ENCODE measurements around the gene ZNF358. TPM values are rescaled to one million over a fixed set of nuclear protein-coding genes. Genes with fewer than 3 reads are reported as not detected.

The ZNF358 gene
- total RNA-seq, 1 donor from 2014 or later: 16.9 TPM

DNA sequence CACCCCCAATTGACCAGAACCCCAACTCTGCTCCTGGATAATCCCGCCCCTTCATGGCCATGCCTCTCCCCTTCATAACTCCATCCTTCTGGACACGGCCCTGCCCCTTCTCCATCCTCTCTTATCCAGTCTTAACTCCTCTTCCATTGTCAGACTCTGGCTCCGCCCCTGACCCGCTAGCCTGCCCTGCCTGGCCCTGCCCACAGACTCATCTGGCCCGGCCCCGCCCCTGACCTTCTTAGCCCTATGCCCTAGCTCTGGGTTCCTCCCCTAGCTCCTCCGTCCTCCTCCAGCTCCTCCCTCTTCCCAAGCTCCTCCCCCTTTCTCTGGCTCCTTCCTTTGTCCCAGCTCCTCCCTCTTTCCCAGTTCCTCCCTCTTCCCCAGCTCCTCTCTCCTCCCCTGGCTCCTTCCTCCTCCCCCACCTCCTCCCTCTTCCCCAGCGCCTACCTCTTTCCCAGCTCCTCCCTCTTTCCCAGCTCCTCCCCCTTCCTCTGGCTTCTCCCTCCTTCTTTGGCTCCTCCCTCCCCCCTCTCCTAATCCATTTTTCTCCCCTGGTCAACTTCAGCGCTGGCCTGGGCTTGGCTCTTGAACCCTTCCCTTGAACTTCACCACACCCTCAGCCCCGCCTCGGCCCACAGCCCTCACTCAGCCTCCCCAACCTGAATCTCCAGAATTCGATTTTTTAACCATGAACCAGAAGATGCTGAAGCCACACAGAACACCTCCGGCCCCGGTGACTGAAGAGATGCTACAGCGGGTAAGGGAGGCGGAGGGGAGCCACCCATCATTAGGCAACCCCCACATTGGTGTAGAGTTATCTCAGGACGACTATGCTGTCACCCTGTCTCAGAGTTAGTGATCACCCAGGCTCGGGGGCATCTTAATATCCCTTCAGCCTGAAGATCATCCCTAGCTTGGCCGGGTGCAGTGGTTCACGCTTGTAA, 9.2 kb upstream of the ZNF358 start:
- peaks cover 3% of the 10 kb centered on the region for H4K20me1 ChIP-seq (ENCODE audit: low read depth)
- Mint-ChIP-seq H3K4me3 (peak overlapping the region; percentile 50), H3K27ac (no peak overlapping the region), H3K9me3 (no peaks in the 10 kb centered on the region), H3K27me3 (ENCODE audit: insufficient read depth, low read depth) (peaks cover 11% of the 10 kb centered on the region), H3K4me1 (peaks cover 8% of the 10 kb centered on the region), H3K36me3 (no peaks in the 10 kb centered on the region)
- no peaks in the 10 kb centered on the region for H3K36me3 ChIP-seq
- no peaks in the 10 kb centered on the region for H3K79me2 ChIP-seq (ENCODE audit: low read depth)
- no peaks in the 10 kb centered on the region for H3K9me3 ChIP-seq (ENCODE audit: low read depth)
- DNase-seq (ENCODE audit: low spot score): peak; percentile 91
- no peaks in the 10 kb centered on the region for H3K4me1 ChIP-seq
- H3K4me2 ChIP-seq: no peak overlapping the region
- no peak overlapping the region for H3K9ac ChIP-seq
- H3F3A ChIP-seq (ENCODE audit: low read depth): peaks cover 4% of the 10 kb centered on the region
- no peak overlapping the region for H3K4me3 ChIP-seq
- no peak overlapping the region for H2AFZ ChIP-seq (replicated peaks)
- H3K27me3 ChIP-seq: peaks cover 31% of the 10 kb centered on the region
- no peak overlapping the region for H3K27ac ChIP-seq
- no peak for TF ChIP-seq EZH2 (IDR thresholded peaks at IDR 0.05)
- TF ChIP-seq EZH2phosphoT487 (IDR thresholded peaks at IDR 0.05): no peak
- TF ChIP-seq, protein P1, sequence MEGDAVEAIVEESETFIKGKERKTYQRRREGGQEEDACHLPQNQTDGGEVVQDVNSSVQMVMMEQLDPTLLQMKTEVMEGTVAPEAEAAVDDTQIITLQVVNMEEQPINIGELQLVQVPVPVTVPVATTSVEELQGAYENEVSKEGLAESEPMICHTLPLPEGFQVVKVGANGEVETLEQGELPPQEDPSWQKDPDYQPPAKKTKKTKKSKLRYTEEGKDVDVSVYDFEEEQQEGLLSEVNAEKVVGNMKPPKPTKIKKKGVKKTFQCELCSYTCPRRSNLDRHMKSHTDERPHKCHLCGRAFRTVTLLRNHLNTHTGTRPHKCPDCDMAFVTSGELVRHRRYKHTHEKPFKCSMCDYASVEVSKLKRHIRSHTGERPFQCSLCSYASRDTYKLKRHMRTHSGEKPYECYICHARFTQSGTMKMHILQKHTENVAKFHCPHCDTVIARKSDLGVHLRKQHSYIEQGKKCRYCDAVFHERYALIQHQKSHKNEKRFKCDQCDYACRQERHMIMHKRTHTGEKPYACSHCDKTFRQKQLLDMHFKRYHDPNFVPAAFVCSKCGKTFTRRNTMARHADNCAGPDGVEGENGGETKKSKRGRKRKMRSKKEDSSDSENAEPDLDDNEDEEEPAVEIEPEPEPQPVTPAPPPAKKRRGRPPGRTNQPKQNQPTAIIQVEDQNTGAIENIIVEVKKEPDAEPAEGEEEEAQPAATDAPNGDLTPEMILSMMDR (IDR thresholded peaks at IDR 0.05): no peak

DNA sequence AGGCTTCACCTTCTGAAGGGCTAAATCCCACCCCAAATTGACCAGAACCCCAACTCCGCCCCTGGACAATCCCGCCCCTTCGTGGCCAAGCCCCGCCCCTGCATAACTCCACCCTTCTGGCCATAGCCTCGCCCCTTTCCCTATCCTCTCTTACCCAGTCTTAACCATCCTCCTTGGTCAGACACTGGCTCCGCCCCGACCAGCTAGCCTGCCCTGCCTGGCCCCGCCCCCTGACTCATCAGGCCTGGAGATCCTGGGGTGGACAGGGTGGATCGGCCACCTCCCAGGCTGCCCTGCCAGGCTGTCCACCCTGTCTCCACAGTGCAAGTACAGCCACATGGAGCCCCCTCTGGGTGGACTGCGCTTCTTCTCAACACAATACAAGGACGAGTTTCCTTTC, 8.0 kb upstream of the ZNF358 start:
- TF ChIP-seq EZH2phosphoT487 (IDR thresholded peaks at IDR 0.05): no peak
- no peak for TF ChIP-seq EZH2 (IDR thresholded peaks at IDR 0.05)
- TF ChIP-seq, protein P1 (IDR thresholded peaks at IDR 0.05): no peak
- no peak overlapping the region for H3K4me3 Mint-ChIP-seq
- no peaks in the 10 kb centered on the region for H3K36me3 ChIP-seq
- H3K27ac ChIP-seq: no peak overlapping the region
- H3K27me3 Mint-ChIP-seq (ENCODE audit: insufficient read depth, low read depth): peaks cover 14% of the 10 kb centered on the region
- no peaks in the 10 kb centered on the region for H3K9me3 ChIP-seq (ENCODE audit: low read depth)
- H2AFZ ChIP-seq (replicated peaks): no peak overlapping the region
- H3K79me2 ChIP-seq (ENCODE audit: low read depth): no peaks in the 10 kb centered on the region
- peaks cover 19% of the 10 kb centered on the region for H3K27me3 ChIP-seq
- DNase-seq (ENCODE audit: low spot score): peak; percentile 73
- H3K9me3 Mint-ChIP-seq: no peaks in the 10 kb centered on the region
- no peak overlapping the region for H3K9ac ChIP-seq
- H3K4me2 ChIP-seq: no peak overlapping the region
- no peaks in the 10 kb centered on the region for H3K4me1 ChIP-seq
- no peak overlapping the region for H3K27ac Mint-ChIP-seq
- no peaks in the 10 kb centered on the region for H3K36me3 Mint-ChIP-seq
- peaks cover 8% of the 10 kb centered on the region for H3K4me1 Mint-ChIP-seq
- peaks cover 14% of the 10 kb centered on the region for H3F3A ChIP-seq (ENCODE audit: low read depth)
- H3K4me3 ChIP-seq: no peak overlapping the region
- peaks cover 3% of the 10 kb centered on the region for H4K20me1 ChIP-seq (ENCODE audit: low read depth)

DNA sequence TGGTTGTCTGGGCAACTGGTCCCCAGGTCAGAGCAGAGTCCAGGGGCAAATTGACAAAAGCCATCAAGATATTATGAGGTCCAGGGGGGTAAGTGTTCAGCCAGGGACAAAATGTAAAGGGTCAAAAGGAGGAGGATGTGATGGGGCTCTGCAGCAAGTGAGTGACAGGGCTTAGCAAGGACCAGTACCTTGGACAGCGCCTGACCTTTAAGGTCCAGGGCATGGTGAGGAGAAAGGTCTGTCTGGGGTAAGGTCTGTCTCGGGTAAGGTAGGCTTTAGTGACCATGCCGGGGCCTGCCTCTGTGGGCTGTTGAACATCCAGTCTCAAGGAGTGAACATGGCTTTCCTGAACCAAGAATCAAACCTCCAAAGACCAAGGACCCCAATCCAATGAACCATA, 6.3 kb upstream of the ZNF358 start:
- Histone ChIP-seq H3K27me3 (peaks cover 13% of the 10 kb centered on the region), H3K79me2 (ENCODE audit: low read depth) (no peaks in the 10 kb centered on the region), H3K4me1 (no peaks in the 10 kb centered on the region), H3F3A (ENCODE audit: low read depth) (peaks cover 15% of the 10 kb centered on the region), H3K4me3 (no peak overlapping the region), H3K27ac (no peak overlapping the region), H3K36me3 (no peaks in the 10 kb centered on the region), H3K9me3 (ENCODE audit: low read depth) (no peaks in the 10 kb centered on the region), H4K20me1 (ENCODE audit: low read depth) (peaks cover 3% of the 10 kb centered on the region), H3K9ac (no peak overlapping the region), H3K4me2 (no peak overlapping the region), H2AFZ (replicated peaks) (no peak overlapping the region)
- H3K36me3 Mint-ChIP-seq: no peaks in the 10 kb centered on the region
- H3K27ac Mint-ChIP-seq: no peak overlapping the region
- TF ChIP-seq EZH2 (IDR thresholded peaks at IDR 0.05) (no peak), EZH2phosphoT487 (IDR thresholded peaks at IDR 0.05) (no peak)
- TF ChIP-seq, protein P1 (IDR thresholded peaks at IDR 0.05): no peak
- H3K4me3 Mint-ChIP-seq: peak overlapping the region; percentile 63
- H3K9me3 Mint-ChIP-seq: no peaks in the 10 kb centered on the region
- peaks cover 8% of the 10 kb centered on the region for H3K4me1 Mint-ChIP-seq
- peaks cover 15% of the 10 kb centered on the region for H3K27me3 Mint-ChIP-seq (ENCODE audit: insufficient read depth, low read depth)
- peak; percentile 80 for DNase-seq (ENCODE audit: low spot score)

Measured in neural progenitor cell (in vitro differentiated cells).